Measurements from ENCODE around the gene DISP1.

DISP1 gene

GRCh38 chr1:222798975-222799374 is 15.9 kb upstream of the DISP1 start:
- Histone ChIP-seq H3K79me2 (no peaks in the 10 kb centered on the region), H2AFZ (no peak overlapping the region), H3K27me3 (ENCODE audit: control insufficient read depth, insufficient read depth, low read length) (no peaks in the 10 kb centered on the region), H3K9me3 (ENCODE audit: control insufficient read depth, low read length) (no peaks in the 10 kb centered on the region), H3K4me3 (ENCODE audit: low read depth, low read length) (no peak overlapping the region), H3K9ac (no peak overlapping the region), H3K4me2 (ENCODE audit: low read length) (no peak overlapping the region), H3K27ac (no peak overlapping the region), H3K36me3 (ENCODE audit: control insufficient read depth, insufficient read depth, low read length) (no peaks in the 10 kb centered on the region), H3K4me1 (peaks cover 2% of the 10 kb centered on the region)
- no peak for TF ChIP-seq CTCF (IDR thresholded peaks at IDR 0.05)

- Histone ChIP-seq H3K36me3 (ENCODE audit: control insufficient read depth, insufficient read depth, low read length) (no peaks in the 10 kb centered on the region), H3K27me3 (ENCODE audit: control insufficient read depth, insufficient read depth, low read length) (no peaks in the 10 kb centered on the region), H3K4me2 (ENCODE audit: low read length) (no peak overlapping the region), H3K79me2 (no peaks in the 10 kb centered on the region), H3K9me3 (ENCODE audit: control insufficient read depth, low read length) (no peaks in the 10 kb centered on the region), H3K9ac (no peak overlapping the region), H3K27ac (no peak overlapping the region), H3K4me1 (peaks cover 7% of the 10 kb centered on the region), H3K4me3 (ENCODE audit: low read depth, low read length) (no peak overlapping the region), H2AFZ (no peak overlapping the region)
- TF ChIP-seq CTCF (IDR thresholded peaks at IDR 0.05), result no peak
Observed at GRCh38 chr1:222801067-222801466, 13.8 kb upstream of the DISP1 start.

GRCh38 chr1:222811671-222812070 is 3.2 kb upstream of the DISP1 start:
- Histone ChIP-seq H3K27ac (no peak overlapping the region), H2AFZ (no peak overlapping the region), H3K4me3 (ENCODE audit: low read depth, low read length) (no peak overlapping the region), H3K4me2 (ENCODE audit: low read length) (no peak overlapping the region), H3K4me1 (no peaks in the 10 kb centered on the region), H3K79me2 (no peaks in the 10 kb centered on the region), H3K9ac (no peak overlapping the region), H3K9me3 (ENCODE audit: control insufficient read depth, low read length) (no peaks in the 10 kb centered on the region), H3K36me3 (ENCODE audit: control insufficient read depth, insufficient read depth, low read length) (no peaks in the 10 kb centered on the region), H3K27me3 (ENCODE audit: control insufficient read depth, insufficient read depth, low read length) (no peaks in the 10 kb centered on the region)
- TF ChIP-seq CTCF (IDR thresholded peaks at IDR 0.05), result no peak

- H3K27ac ChIP-seq, result peak overlapping the region; percentile 85
- H3K9ac ChIP-seq, result no peak overlapping the region
- peaks cover 8% of the 10 kb centered on the region for H3K79me2 ChIP-seq
- H3K4me2 ChIP-seq (ENCODE audit: low read length), result peak overlapping the region; percentile 66
- no peak for TF ChIP-seq CTCF (IDR thresholded peaks at IDR 0.05)
- no peaks in the 10 kb centered on the region for H3K9me3 ChIP-seq (ENCODE audit: control insufficient read depth, low read length)
- H3K4me3 ChIP-seq (ENCODE audit: low read depth, low read length), result peak overlapping the region; percentile 82
- no peaks in the 10 kb centered on the region for H3K36me3 ChIP-seq (ENCODE audit: control insufficient read depth, insufficient read depth, low read length)
- no peaks in the 10 kb centered on the region for H3K4me1 ChIP-seq
- peak overlapping the region; percentile 81 for H2AFZ ChIP-seq
- no peaks in the 10 kb centered on the region for H3K27me3 ChIP-seq (ENCODE audit: control insufficient read depth, insufficient read depth, low read length)
Observed at GRCh38 chr1:222813866-222814535, 838 bp upstream of the DISP1 start.

GRCh38 chr1:222815440-222815765 is 564 bp downstream of the DISP1 start:
- Histone ChIP-seq H3K4me2 (ENCODE audit: low read length) (peak overlapping the region; percentile 66), H2AFZ (peak overlapping the region; percentile 81), H3K9ac (no peak overlapping the region), H3K9me3 (ENCODE audit: control insufficient read depth, low read length) (no peaks in the 10 kb centered on the region), H3K36me3 (ENCODE audit: control insufficient read depth, insufficient read depth, low read length) (no peaks in the 10 kb centered on the region), H3K4me1 (no peaks in the 10 kb centered on the region), H3K79me2 (peaks cover 8% of the 10 kb centered on the region), H3K4me3 (ENCODE audit: low read depth, low read length) (peak overlapping the region; percentile 82), H3K27me3 (ENCODE audit: control insufficient read depth, insufficient read depth, low read length) (no peaks in the 10 kb centered on the region), H3K27ac (peak overlapping the region; percentile 85)
- TF ChIP-seq CTCF (IDR thresholded peaks at IDR 0.05), result no peak

All from parathyroid adenoma (tissue), 2 donors.